ENCODE data around the gene KRTAP2-4.
"Not testable (repeated sequence)": the region's sequence is repeated elsewhere in the genome, so short reads cannot be mapped to it uniquely, and the experiment has no call there.

Gene KRTAP2-4

GRCh38 chr17:41071606-41072360, 6.1 kb upstream of the KRTAP2-4 start:
- no peak for DNase-seq (ENCODE audit: low read depth in 2 of 2)

GRCh38 chr17:41069031-41069430, 3.4 kb upstream of the KRTAP2-4 start:
- DNase-seq (ENCODE audit: low read depth in 2 of 2): no peak

- no peak for DNase-seq (ENCODE audit: low read depth in 2 of 2)
Observed at GRCh38 chr17:41067281-41067680, 1.6 kb upstream of the KRTAP2-4 start.

- DNase-seq (ENCODE audit: low read depth in 2 of 2): not testable (repeated sequence)
Observed at GRCh38 chr17:41065016-41065689, 526 bp downstream of the KRTAP2-4 start.

GRCh38 chr17:41064301-41064700, 1.4 kb downstream of the KRTAP2-4 start:
- DNase-seq (ENCODE audit: low read depth in 2 of 2): no peak

- DNase-seq (ENCODE audit: low read depth in 2 of 2): no peak
Observed at GRCh38 chr17:41063449-41063848, 2.2 kb downstream of the KRTAP2-4 start.

GRCh38 chr17:41061964-41062363, 3.7 kb downstream of the KRTAP2-4 start:
- DNase-seq (ENCODE audit: low read depth in 2 of 2): no peak

- no peak for DNase-seq (ENCODE audit: low read depth in 2 of 2)
Observed at GRCh38 chr17:41060052-41060604, 5.6 kb downstream of the KRTAP2-4 start, which contains the start of gene KRTAP2-3. Gene KRTAP2-3 (minus strand): TSS chr17:41060114. CDS start chr17:41060050, 64 bp downstream.

GRCh38 chr17:41059276-41060051, 6.2 kb downstream of the KRTAP2-4 start:
- not testable (repeated sequence) for DNase-seq (ENCODE audit: low read depth in 2 of 2)

GRCh38 chr17:41058741-41059140, 6.9 kb downstream of the KRTAP2-4 start:
- no peak for DNase-seq (ENCODE audit: low read depth in 2 of 2)

- DNase-seq (ENCODE audit: low read depth in 2 of 2): no peak
Observed at GRCh38 chr17:41057547-41057946, 8.1 kb downstream of the KRTAP2-4 start.

GRCh38 chr17:41055130-41055529, 10.5 kb downstream of the KRTAP2-4 start, which contains the start of gene KRTAP2-2:
Gene KRTAP2-2 (minus strand): TSS chr17:41055230. CDS start chr17:41055211, 19 bp downstream.
- not testable (repeated sequence) for DNase-seq (ENCODE audit: low read depth in 2 of 2)

- DNase-seq (ENCODE audit: low read depth in 2 of 2): not testable (repeated sequence)
Observed at GRCh38 chr17:41054556-41054955, 11.1 kb downstream of the KRTAP2-4 start.

GRCh38 chr17:41054025-41054424, 11.7 kb downstream of the KRTAP2-4 start:
- no peak for DNase-seq (ENCODE audit: low read depth in 2 of 2)

GRCh38 chr17:41052566-41052965, 13.1 kb downstream of the KRTAP2-4 start:
- no peak for DNase-seq (ENCODE audit: low read depth in 2 of 2)

- no peak for DNase-seq (ENCODE audit: low read depth in 2 of 2)
Observed at GRCh38 chr17:41049110-41049509, 16.6 kb downstream of the KRTAP2-4 start.

GRCh38 chr17:41048441-41048840, 17.2 kb downstream of the KRTAP2-4 start:
- no peak for DNase-seq (ENCODE audit: low read depth in 2 of 2)

GRCh38 chr17:41046735-41047465, 18.8 kb downstream of the KRTAP2-4 start, which contains the start of gene KRTAP2-1:
Gene KRTAP2-1 (minus strand): TSS chr17:41047316. CDS start chr17:41047267, 49 bp downstream.
- not testable (repeated sequence) for DNase-seq (ENCODE audit: low read depth in 2 of 2)

GRCh38 chr17:41042953-41043352, 22.7 kb downstream of the KRTAP2-4 start:
- DNase-seq (ENCODE audit: low read depth in 2 of 2): no peak

- not testable (repeated sequence) for DNase-seq (ENCODE audit: low read depth in 2 of 2)
Observed at GRCh38 chr17:41040783-41041571, 24.7 kb downstream of the KRTAP2-4 start, which contains the start of gene KRTAP1-1. Gene KRTAP1-1 (minus strand): TSS chr17:41041450. CDS start chr17:41041397, 53 bp downstream.
